Stimulated activated CD8-positive, alpha-beta memory T cell treated with anti-CD3 and anti-CD28 coated beads, Interleukin-7, amount 100 ng/mL, for 4 hours (primary cell): ENCODE measurements around the gene KIF18B.

Experiments
- DNase-seq, 2 donors: peaks; one replicate each; pipeline ENCODE4 v3.0.0-alpha.2; 2020; ENCODE audit warnings: low read depth in 2 of 2

KIF18B gene

DNA sequence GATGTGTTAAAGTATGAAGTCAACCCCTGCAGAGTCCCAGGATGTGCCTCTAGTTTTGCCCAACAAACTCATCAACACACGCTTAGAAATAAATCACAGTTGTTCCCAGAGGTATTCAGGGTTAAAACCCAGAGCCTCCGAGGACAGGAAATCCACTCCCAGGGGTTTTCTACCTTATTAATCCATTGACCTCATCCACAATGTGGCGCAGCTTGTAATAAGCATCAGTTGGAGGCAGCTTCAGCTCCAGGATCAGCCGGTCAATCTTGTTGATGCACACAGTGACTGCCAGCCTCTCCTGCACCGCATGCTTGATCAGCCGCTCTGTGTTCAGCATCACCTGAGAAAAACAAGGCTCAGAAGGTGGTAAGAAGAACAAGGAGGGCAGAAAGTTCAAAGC, 71.8 kb downstream of the KIF18B start:
- no peak for DNase-seq
